Measurements from ENCODE around the gene CAPN8. TPM values are rescaled to one million over a fixed set of nuclear protein-coding genes. Genes with fewer than 3 reads are reported as not detected.

The CAPN8 gene
- total RNA-seq, 2 experiments from 2014 or later, result not detected

DNA sequence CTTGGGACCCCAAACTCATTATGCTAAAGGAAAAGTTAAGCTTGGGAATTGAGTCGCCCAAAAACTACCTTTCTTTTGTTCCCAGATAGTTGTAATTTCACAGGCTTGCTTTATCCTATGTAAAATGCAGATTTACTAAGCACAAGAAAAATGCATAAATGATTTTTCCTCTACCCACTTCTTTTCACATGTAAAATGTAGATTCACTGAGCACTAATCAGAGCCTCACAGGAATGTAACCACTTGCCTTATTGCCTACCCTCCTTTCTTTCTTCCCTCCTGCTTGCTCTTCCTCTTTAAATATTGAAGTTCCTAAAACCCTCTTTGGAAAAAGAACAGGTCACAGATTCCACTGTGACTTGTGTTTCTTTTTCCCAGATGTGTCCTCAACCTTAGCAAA is 18.3 kb downstream of the CAPN8 start:
- CTCF ChIA-PET, result interaction anchor here (0.9 to 1.5 kb wide), 2 partner anchors 27 to 91 kb away, joined by 3 read pairs; no protein-coding TSS in a partner anchor
- Mint-ChIP-seq H3K27me3 (peaks cover 11% of the 10 kb centered on the region), H3K27ac (no peak overlapping the region), H3K4me3 (no peak overlapping the region), H3K36me3 (ENCODE audit: low read depth) (no peaks in the 10 kb centered on the region), H3K9me3 (no peaks in the 10 kb centered on the region), H3K4me1 (ENCODE audit: low read depth) (no peaks in the 10 kb centered on the region)
- DNase-seq (no peak), ATAC-seq (no peak)
- intact Hi-C loops (cut with micrococcal nuclease), result no loop called here
- TF ChIP-seq, protein P1, sequence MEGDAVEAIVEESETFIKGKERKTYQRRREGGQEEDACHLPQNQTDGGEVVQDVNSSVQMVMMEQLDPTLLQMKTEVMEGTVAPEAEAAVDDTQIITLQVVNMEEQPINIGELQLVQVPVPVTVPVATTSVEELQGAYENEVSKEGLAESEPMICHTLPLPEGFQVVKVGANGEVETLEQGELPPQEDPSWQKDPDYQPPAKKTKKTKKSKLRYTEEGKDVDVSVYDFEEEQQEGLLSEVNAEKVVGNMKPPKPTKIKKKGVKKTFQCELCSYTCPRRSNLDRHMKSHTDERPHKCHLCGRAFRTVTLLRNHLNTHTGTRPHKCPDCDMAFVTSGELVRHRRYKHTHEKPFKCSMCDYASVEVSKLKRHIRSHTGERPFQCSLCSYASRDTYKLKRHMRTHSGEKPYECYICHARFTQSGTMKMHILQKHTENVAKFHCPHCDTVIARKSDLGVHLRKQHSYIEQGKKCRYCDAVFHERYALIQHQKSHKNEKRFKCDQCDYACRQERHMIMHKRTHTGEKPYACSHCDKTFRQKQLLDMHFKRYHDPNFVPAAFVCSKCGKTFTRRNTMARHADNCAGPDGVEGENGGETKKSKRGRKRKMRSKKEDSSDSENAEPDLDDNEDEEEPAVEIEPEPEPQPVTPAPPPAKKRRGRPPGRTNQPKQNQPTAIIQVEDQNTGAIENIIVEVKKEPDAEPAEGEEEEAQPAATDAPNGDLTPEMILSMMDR (IDR thresholded peaks at IDR 0.05), result no peak
- POLR2A ChIA-PET, result no interaction called here

DNA sequence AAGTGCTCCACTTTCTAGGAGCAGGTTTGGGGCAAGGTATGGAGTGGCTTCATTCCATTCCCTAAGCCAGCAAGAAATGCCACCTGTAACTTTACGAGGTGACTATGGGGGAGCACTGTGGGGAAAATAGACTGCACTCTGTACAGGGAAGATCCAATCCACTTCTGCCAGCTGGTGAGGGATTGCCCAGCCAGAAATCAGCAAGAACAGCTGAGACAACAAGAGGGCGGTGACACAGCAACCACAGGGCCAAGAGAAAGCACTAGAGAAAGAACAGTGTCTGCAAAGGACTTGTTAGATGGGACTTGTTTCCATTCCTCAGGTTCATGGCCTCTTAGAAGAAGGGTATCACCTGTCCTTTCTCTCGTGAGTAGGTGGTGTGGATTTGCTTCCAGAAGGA is 19.6 kb downstream of the CAPN8 start:
- Mint-ChIP-seq H3K36me3 (ENCODE audit: low read depth) (no peaks in the 10 kb centered on the region), H3K27me3 (peaks cover 17% of the 10 kb centered on the region), H3K4me1 (ENCODE audit: low read depth) (no peaks in the 10 kb centered on the region), H3K4me3 (no peak overlapping the region), H3K27ac (no peak overlapping the region), H3K9me3 (peaks cover 2% of the 10 kb centered on the region)
- intact Hi-C loops (cut with micrococcal nuclease), result no loop called here
- TF ChIP-seq, protein P1 (IDR thresholded peaks at IDR 0.05), result no peak
- DNase-seq (no peak), ATAC-seq (no peak)
- ChIA-PET CTCF (interaction anchor here (1.0 kb wide), 1 partner anchor 23 kb away, joined by 3 read pairs; no protein-coding TSS in a partner anchor), POLR2A (no interaction called here)

DNA sequence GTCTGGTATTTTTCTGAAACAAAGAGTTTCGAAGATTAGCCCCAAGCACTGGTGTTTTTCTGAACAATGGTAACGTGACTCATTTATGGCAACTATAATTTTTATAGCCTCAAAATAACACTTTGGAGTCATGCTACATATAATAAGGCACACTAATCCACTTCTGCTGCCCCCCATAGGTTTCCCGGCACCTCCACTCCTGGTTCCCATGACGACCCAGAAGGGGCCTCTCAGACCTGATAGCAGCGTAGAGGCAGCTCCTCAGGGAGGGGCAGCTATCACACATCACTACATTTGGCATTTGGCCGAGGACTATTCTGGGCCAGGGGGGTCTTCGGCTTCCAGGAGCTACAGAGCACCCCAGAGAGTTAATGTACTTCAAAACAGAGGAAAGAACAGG is 23.3 kb downstream of the CAPN8 start:
- TF ChIP-seq, protein P1 (IDR thresholded peaks at IDR 0.05), result no peak
- H3K4me3 Mint-ChIP-seq, result no peak overlapping the region
- intact Hi-C loops (cut with micrococcal nuclease), result no loop called here
- H3K4me1 Mint-ChIP-seq (ENCODE audit: low read depth), result no peaks in the 10 kb centered on the region
- peaks cover 21% of the 10 kb centered on the region for H3K9me3 Mint-ChIP-seq
- ATAC-seq (no peak), DNase-seq (no peak)
- POLR2A ChIA-PET, result no interaction called here
- no peaks in the 10 kb centered on the region for H3K36me3 Mint-ChIP-seq (ENCODE audit: low read depth)
- CTCF ChIA-PET, result interaction anchor here (1.0 to 1.1 kb wide), 2 partner anchors 15 to 28 kb away, joined by 3 read pairs; no protein-coding TSS in a partner anchor
- H3K27ac Mint-ChIP-seq, result no peak overlapping the region
- peaks cover 19% of the 10 kb centered on the region for H3K27me3 Mint-ChIP-seq

DNA sequence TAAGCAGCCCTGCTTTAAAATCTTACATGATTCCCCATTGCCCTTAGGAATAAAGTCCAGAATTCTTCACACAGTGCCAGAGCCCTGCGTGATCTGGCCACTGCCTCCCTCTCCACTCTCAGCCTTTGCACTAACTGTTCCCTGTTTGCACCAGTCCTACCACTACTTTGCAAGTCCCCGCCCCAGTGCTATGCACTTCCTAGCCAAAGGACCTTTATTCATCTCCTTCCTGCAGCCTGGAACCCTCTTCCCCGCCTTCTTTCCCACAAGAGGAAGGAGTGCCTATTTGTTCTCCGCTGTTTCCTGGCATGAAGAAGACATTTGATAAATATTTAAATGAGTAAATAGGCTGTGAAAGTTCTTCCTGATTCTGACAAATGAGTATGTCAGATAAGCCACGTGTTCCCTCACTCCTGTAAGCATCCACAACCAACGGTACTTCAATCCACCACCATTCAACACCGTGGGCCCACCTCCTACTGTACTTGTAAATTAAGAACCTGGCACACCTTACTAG is 23.9 kb downstream of the CAPN8 start:
- TF ChIP-seq, protein P1 (IDR thresholded peaks at IDR 0.05), result no peak
- ATAC-seq (no peak), DNase-seq (no peak)
- Mint-ChIP-seq H3K36me3 (ENCODE audit: low read depth) (no peaks in the 10 kb centered on the region), H3K9me3 (peaks cover 21% of the 10 kb centered on the region), H3K27me3 (peaks cover 24% of the 10 kb centered on the region), H3K27ac (no peak overlapping the region), H3K4me3 (no peak overlapping the region), H3K4me1 (ENCODE audit: low read depth) (no peaks in the 10 kb centered on the region)
- intact Hi-C loops (cut with micrococcal nuclease), result no loop called here
- POLR2A ChIA-PET, result no interaction called here
- CTCF ChIA-PET, result interaction anchor here (1.1 to 2.4 kb wide), 2 partner anchors 13 to 14 kb away, joined by 3 to 7 read pairs; no protein-coding TSS in a partner anchor

DNA sequence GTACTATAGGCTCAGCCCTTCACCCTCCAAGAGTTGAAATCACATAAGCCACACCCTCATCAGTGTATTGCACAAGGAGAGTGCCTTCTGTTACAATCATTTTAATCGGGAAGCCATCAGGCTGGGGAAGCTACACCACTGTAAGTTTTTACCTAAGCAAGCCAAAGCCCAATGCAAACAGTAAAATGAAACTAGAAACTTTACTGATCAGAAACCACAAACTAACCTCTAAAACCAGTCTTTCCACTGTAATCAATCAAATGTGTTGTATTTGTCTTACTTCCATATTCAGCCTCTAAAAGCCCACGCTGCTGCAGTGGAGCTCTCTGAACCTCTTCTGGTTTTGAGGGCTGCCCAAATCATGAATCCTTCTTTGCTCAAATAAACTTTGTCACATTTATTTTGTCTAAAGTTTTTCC is 26.2 kb downstream of the CAPN8 start:
- CTCF ChIA-PET, result interaction anchor here (1.2 to 2.4 kb wide), 2 partner anchors 11 to 110 kb away, joined by 3 to 7 read pairs; no protein-coding TSS in a partner anchor

More for the DNA sequence above, 26.2 kb downstream of the CAPN8 start:
- POLR2A ChIA-PET, result interaction anchor here (1.1 kb wide), 1 partner anchor 29 kb away, joined by 3 read pairs; no protein-coding TSS in a partner anchor
- Mint-ChIP-seq H3K27ac (no peak overlapping the region), H3K9me3 (peaks cover 21% of the 10 kb centered on the region), H3K27me3 (peaks cover 24% of the 10 kb centered on the region), H3K36me3 (ENCODE audit: low read depth) (no peaks in the 10 kb centered on the region), H3K4me3 (no peak overlapping the region), H3K4me1 (ENCODE audit: low read depth) (no peaks in the 10 kb centered on the region)
- intact Hi-C loops (cut with micrococcal nuclease), result no loop called here
- ATAC-seq, result peak; percentile 30
- TF ChIP-seq, protein P1 (IDR thresholded peaks at IDR 0.05), result no peak
- peak; percentile 20 for DNase-seq
